Naive thymus-derived CD8-positive, alpha-beta T cell (primary cell): ENCODE results near the gene C18orf63. TPM values are rescaled to one million over a fixed set of nuclear protein-coding genes. Genes with fewer than 3 reads are reported as not detected.
A peak's percentile ranks its signal among the peaks of the same experiment; 100 is the strongest.

Experiments
- ATAC-seq, 2 donors: fragments of 150-1000 bp; cut with Tn5 transposase in 1 of 2; sonication (Bioruptor Pico), chemical (Tn5 transposase) in 1 of 2; 1 replicate in 1 of 2; 2 replicates in 1 of 2; pipeline ENCODE4 v1.10.0; 2021; ENCODE audit warnings: mild to moderate bottlenecking in 2 of 2, moderate library complexity in 2 of 2
- POLR2A ChIA-PET: fragments of 350-600 bp; sonication (Branson Sonifier 250); formaldehyde crosslinking; loops from one replicate; lab custom pipeline; 2021; ENCODE audit warnings: antibody characterized with exemption; lab: Charles Lee
- DNase-seq, 10 donors: peaks; one replicate each; pipeline versions ENCODE4 v3.0.0 to v3.0.0-alpha.2; 2020 to 2022
- H3K27ac Mint-ChIP-seq, 10 donors: one replicate each; pipeline ENCODE4 v1.8.0; 2020 to 2022; ENCODE audit warnings: mild to moderate bottlenecking in 10 of 10, mixed read lengths in 10 of 10, moderate library complexity in 4 of 10, inconsistent platforms in 1 of 10
- H3K27me3 Mint-ChIP-seq, 5 donors: one replicate each; pipeline ENCODE4 v1.8.0; 2021 to 2022; ENCODE audit warnings: mixed read lengths in 5 of 5
- H3K36me3 Mint-ChIP-seq, 3 donors: one replicate each; pipeline ENCODE4 v1.8.0; 2020 to 2022; ENCODE audit warnings: mixed read lengths in 3 of 3, mild to moderate bottlenecking in 2 of 3, inconsistent platforms in 1 of 3
- H3K4me1 Mint-ChIP-seq, 4 donors: one replicate each; pipeline ENCODE4 v1.8.0; 2021 to 2022; ENCODE audit warnings: mixed read lengths in 4 of 4
- H3K4me3 Mint-ChIP-seq, 10 donors: one replicate each; pipeline ENCODE4 v1.8.0; 2020 to 2022; ENCODE audit warnings: mild to moderate bottlenecking in 10 of 10, mixed read lengths in 10 of 10, moderate library complexity in 6 of 10, inconsistent platforms in 1 of 10
- H3K9me3 Mint-ChIP-seq, 9 donors: one replicate each; pipeline ENCODE4 v1.8.0; 2020 to 2022; ENCODE audit warnings: mixed read lengths in 9 of 9, mild to moderate bottlenecking in 3 of 9, inconsistent platforms in 1 of 9, moderate library complexity in 1 of 9
- polyA plus RNA-seq, 3 donors: library from polyadenylated mRNA; unstranded; fragments of 300-500 nt; fragmentation: Illumina TruSeq; gene quantifications; one replicate each; pipeline ENCODE4 v1.2.3, GENCODE V29; 2021
- total RNA-seq, 8 experiments: library from RNA in 2 of 8; stranded (reverse) in 2 of 8; gene quantifications; one replicate each; pipeline ENCODE4 v1.2.3 and lab custom pipeline; 2021 to 2026

C18orf63 gene
- total and polyA plus RNA-seq, 5 experiments from 2014 or later, result not detected

- ATAC-seq, result peak; percentile 58 to 62
- Mint-ChIP-seq H3K27me3 (peaks cover 0 to 3% (median 0%) of the 10 kb centered on the region in 5 donors), H3K4me3 (peak overlapping the region in 3 of 10 donors; percentile 13 to 59 (median 20)), H3K27ac (peak overlapping the region in 8 of 10 donors; percentile 0 to 73 (median 38)), H3K4me1 (peaks cover 22 to 31% (median 27%) of the 10 kb centered on the region in 4 donors), H3K36me3 (no peaks in the 10 kb centered on the region), H3K9me3 (no peaks in the 10 kb centered on the region)
- POLR2A ChIA-PET, result interaction anchor here (1.0 to 4.0 kb wide), 4 partner anchors 11 to 20 kb away, joined by 3 to 22 read pairs (median 4); no protein-coding TSS in a partner anchor
- DNase-seq, result no peak
These were observed 73.7 kb downstream of the C18orf63 start for GRCh38 chr18:74389171-74389927.

- POLR2A ChIA-PET, result interaction anchor here (4.0 kb wide), 1 partner anchor 12 kb away, joined by 22 read pairs; no protein-coding TSS in a partner anchor
- DNase-seq (no peak), ATAC-seq (no peak)
- H3K4me3 Mint-ChIP-seq, result peak overlapping the region in 1 of 10 donors; percentile 29
- H3K4me1 Mint-ChIP-seq, result peaks cover 22 to 29% (median 26%) of the 10 kb centered on the region in 4 donors
- no peak overlapping the region for H3K27ac Mint-ChIP-seq
- H3K9me3 Mint-ChIP-seq, result no peaks in the 10 kb centered on the region
- peaks cover 0 to 3% (median 2%) of the 10 kb centered on the region in 5 donors for H3K27me3 Mint-ChIP-seq
- H3K36me3 Mint-ChIP-seq, result no peaks in the 10 kb centered on the region
These were observed 74.4 kb downstream of the C18orf63 start for GRCh38 chr18:74389991-74390390.

GRCh38 chr18:74390900-74391299 is 75.3 kb downstream of the C18orf63 start:
- no peak overlapping the region for H3K4me3 Mint-ChIP-seq
- peaks cover 22 to 29% (median 25%) of the 10 kb centered on the region in 4 donors for H3K4me1 Mint-ChIP-seq
- ATAC-seq (no peak), DNase-seq (no peak)
- H3K9me3 Mint-ChIP-seq, result no peaks in the 10 kb centered on the region
- no peak overlapping the region for H3K27ac Mint-ChIP-seq
- peaks cover 0 to 3% (median 3%) of the 10 kb centered on the region in 5 donors for H3K27me3 Mint-ChIP-seq
- POLR2A ChIA-PET, result interaction anchor here (4.0 kb wide), 1 partner anchor 13 kb away, joined by 22 read pairs; no protein-coding TSS in a partner anchor
- no peaks in the 10 kb centered on the region for H3K36me3 Mint-ChIP-seq

DNA sequence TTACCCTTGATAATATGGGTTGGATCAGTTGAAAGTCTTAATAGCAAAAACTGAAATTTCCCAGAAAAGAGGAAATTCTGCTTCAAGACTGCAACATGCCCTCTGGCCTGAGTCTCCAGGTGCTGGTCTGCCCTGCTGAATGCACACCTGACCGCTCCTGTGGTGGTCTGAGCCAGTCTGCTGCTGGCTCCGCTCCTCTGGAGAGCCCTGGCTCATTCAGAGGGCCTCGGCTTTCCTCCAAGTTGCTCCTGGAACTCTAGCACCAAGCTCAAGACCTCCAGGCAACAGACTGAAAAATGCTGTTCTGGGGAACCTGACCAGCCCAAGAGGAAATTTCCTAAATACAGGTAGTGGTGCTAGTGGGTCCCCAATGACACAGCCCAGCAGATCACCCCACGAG is 76.7 kb downstream of the C18orf63 start:
- no peak overlapping the region for H3K4me3 Mint-ChIP-seq
- no peak for ATAC-seq
- DNase-seq, result no peak
- H3K27ac Mint-ChIP-seq, result no peak overlapping the region
- POLR2A ChIA-PET, result interaction anchor here (0.7 kb wide), 1 partner anchor 19 kb away, joined by 3 read pairs; no protein-coding TSS in a partner anchor
- peaks cover 0 to 7% (median 3%) of the 10 kb centered on the region in 5 donors for H3K27me3 Mint-ChIP-seq
- no peaks in the 10 kb centered on the region for H3K9me3 Mint-ChIP-seq
- H3K4me1 Mint-ChIP-seq, result peaks cover 19 to 27% (median 23%) of the 10 kb centered on the region in 4 donors
- H3K36me3 Mint-ChIP-seq, result no peaks in the 10 kb centered on the region

DNA sequence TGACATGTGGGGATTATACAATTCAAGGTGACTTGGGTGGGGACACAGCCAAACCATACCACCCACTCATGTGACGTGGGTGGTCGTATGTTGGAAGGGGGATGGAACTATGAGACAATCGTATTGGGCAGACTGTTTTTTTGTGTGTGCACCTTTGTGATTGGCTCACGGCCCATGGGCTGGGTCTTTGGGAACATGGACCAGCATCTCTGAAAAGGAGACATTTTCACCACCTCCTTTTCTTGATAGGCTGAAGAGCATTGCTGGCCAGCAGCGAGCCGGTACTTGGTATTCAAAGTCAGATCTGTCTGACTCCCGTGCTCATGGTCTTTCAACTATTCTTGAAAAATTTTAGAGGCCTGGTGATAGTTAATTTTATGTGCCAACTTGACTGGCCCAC is 79.4 kb downstream of the C18orf63 start:
- POLR2A ChIA-PET, result no interaction called here
- H3K4me3 Mint-ChIP-seq, result no peak overlapping the region
- ATAC-seq (no peak), DNase-seq (no peak)
- H3K27me3 Mint-ChIP-seq, result peaks cover 0 to 8% (median 3%) of the 10 kb centered on the region in 5 donors
- no peaks in the 10 kb centered on the region for H3K36me3 Mint-ChIP-seq
- H3K4me1 Mint-ChIP-seq, result peaks cover 16 to 26% (median 18%) of the 10 kb centered on the region in 4 donors
- H3K9me3 Mint-ChIP-seq, result no peaks in the 10 kb centered on the region
- peak overlapping the region in 2 of 10 donors; percentile 37 to 65 for H3K27ac Mint-ChIP-seq

DNA sequence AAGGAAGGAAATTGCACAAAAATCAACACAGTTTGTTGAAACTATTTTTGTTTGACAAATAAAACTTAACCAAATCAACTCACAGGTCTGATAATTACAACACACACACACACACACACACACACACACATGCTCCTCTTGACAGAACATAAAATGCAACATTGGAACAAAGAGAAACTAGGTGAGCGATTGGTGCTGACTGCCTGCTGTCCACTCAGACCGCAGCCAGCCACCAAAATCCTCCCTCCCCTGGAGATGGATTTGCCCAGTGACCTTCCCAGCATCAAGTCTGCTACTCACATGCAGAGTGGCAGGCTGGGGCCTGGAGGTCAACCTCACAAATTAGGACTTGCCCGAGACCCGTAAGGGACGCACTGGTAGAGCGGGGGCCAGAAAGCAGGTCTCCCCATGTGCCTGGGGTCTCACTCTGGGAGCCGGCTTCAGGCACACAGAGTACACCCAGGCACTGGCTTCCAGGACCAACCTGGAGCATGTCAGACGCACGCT is 80.1 kb downstream of the C18orf63 start:
- H3K36me3 Mint-ChIP-seq, result no peaks in the 10 kb centered on the region
- ATAC-seq, result no peak
- H3K9me3 Mint-ChIP-seq, result no peaks in the 10 kb centered on the region
- POLR2A ChIA-PET, result no interaction called here
- H3K27me3 Mint-ChIP-seq, result peaks cover 0 to 8% (median 3%) of the 10 kb centered on the region in 5 donors
- H3K4me3 Mint-ChIP-seq, result no peak overlapping the region
- DNase-seq, result no peak
- peaks cover 17 to 24% (median 21%) of the 10 kb centered on the region in 4 donors for H3K4me1 Mint-ChIP-seq
- peak overlapping the region in 1 of 10 donors; percentile 41 for H3K27ac Mint-ChIP-seq

GRCh38 chr18:74396171-74397169 is 80.8 kb downstream of the C18orf63 start:
- Mint-ChIP-seq H3K27me3 (peaks cover 0 to 8% (median 3%) of the 10 kb centered on the region in 5 donors), H3K27ac (peak overlapping the region in 1 of 10 donors; percentile 79)
- POLR2A ChIA-PET, result no interaction called here

DNA sequence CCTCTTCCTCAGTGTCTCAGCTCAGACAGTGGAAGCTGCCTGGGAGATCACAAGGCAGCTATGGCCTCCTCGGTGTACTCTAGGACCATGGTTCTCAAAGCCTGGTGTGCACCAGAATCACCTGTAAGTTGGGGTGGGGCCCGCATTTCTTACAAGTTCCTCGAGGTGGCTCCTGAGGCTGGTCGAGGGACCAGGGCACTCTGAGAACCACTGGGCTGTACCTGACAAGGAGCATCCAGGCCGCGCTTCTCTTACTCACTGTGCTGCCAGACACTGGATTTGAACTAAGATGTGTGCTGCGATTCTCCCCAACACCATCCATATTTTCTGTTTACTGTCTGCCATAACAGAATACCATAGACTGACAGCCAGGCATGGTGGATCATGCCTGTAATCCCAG is 81.9 kb downstream of the C18orf63 start:
- Mint-ChIP-seq H3K4me1 (peaks cover 16 to 26% (median 19%) of the 10 kb centered on the region in 4 donors), H3K4me3 (no peak overlapping the region), H3K36me3 (no peaks in the 10 kb centered on the region), H3K9me3 (no peaks in the 10 kb centered on the region), H3K27ac (peak overlapping the region in 1 of 10 donors; percentile 79), H3K27me3 (peaks cover 0 to 8% (median 3%) of the 10 kb centered on the region in 5 donors)
- no peak for ATAC-seq
- DNase-seq, result no peak
- POLR2A ChIA-PET, result no interaction called here

More at GRCh38 chr18:74396171-74397169, 80.8 kb downstream of the C18orf63 start:
- no peaks in the 10 kb centered on the region for H3K9me3 Mint-ChIP-seq
- no peak for DNase-seq
- H3K4me1 Mint-ChIP-seq, result peaks cover 16 to 24% (median 19%) of the 10 kb centered on the region in 4 donors
- H3K36me3 Mint-ChIP-seq, result no peaks in the 10 kb centered on the region
- no peak for ATAC-seq
- H3K4me3 Mint-ChIP-seq, result no peak overlapping the region

DNA sequence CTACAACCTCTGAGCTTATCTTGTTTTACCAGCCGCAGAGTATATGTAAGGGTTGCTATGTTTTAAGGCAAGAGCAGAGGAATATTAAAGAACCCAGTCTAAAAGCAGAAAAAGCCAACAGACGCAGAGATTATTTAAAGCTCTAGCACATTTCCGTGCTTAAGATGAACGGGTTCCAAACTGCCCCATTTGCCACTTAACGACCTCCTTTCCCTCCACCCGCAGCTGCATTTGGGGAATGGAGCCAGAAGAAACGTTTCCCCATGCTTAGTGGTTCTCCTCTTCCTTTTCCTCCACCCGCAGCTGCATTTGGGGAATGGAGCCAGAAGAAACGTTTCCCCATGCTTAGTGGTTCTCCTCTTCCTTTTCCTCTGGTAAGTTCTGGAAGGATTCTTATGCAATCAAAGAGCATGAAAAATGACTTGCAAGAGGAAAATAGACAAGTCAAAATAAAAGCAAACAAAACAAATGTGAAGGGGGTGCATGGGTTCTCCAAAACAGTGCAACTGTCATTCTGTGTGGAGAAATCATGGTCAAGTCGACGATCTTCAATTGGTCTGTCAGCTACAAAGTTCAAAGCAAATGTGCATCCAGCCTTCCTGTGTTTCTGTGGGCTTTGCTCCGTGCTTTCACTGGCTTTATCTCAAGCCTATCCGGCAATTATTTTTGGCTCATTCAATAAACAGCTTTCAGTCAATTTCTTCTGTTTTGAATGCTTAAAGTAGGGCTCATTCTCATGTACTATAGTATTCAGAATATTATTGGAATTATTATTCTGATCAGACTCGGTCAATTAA is 83.7 kb downstream of the C18orf63 start:
- DNase-seq, result no peak
- H3K36me3 Mint-ChIP-seq, result no peaks in the 10 kb centered on the region
- peak overlapping the region in 3 of 10 donors; percentile 14 to 45 (median 28) for H3K4me3 Mint-ChIP-seq
- peak overlapping the region in 2 of 10 donors; percentile 12 to 38 for H3K27ac Mint-ChIP-seq
- POLR2A ChIA-PET, result interaction anchor here (0.7 to 1.3 kb wide), 4 partner anchors 11 to 54 kb away, joined by 3 to 5 read pairs (median 4); no protein-coding TSS in a partner anchor
- ATAC-seq, result no peak
- peaks cover 16 to 26% (median 17%) of the 10 kb centered on the region in 4 donors for H3K4me1 Mint-ChIP-seq
- H3K9me3 Mint-ChIP-seq, result peaks cover 0 to under 1% (median 0%) of the 10 kb centered on the region in 9 donors
- H3K27me3 Mint-ChIP-seq, result peaks cover 0 to 5% (median 3%) of the 10 kb centered on the region in 5 donors

- POLR2A ChIA-PET, result interaction anchor here (2.4 kb wide), 1 partner anchor 22 kb away, joined by 8 read pairs; no protein-coding TSS in a partner anchor
- ATAC-seq, result no peak
- no peak for DNase-seq
- Mint-ChIP-seq H3K27ac (peak overlapping the region in 1 of 10 donors; percentile 12), H3K4me3 (no peak overlapping the region), H3K9me3 (peaks cover 0 to 1% (median 0%) of the 10 kb centered on the region in 9 donors), H3K27me3 (peaks cover 0 to 5% (median 2%) of the 10 kb centered on the region in 5 donors), H3K36me3 (no peaks in the 10 kb centered on the region), H3K4me1 (peaks cover 16 to 26% (median 17%) of the 10 kb centered on the region in 4 donors)
These were observed 85.2 kb downstream of the C18orf63 start for GRCh38 chr18:74400813-74401212.

DNA sequence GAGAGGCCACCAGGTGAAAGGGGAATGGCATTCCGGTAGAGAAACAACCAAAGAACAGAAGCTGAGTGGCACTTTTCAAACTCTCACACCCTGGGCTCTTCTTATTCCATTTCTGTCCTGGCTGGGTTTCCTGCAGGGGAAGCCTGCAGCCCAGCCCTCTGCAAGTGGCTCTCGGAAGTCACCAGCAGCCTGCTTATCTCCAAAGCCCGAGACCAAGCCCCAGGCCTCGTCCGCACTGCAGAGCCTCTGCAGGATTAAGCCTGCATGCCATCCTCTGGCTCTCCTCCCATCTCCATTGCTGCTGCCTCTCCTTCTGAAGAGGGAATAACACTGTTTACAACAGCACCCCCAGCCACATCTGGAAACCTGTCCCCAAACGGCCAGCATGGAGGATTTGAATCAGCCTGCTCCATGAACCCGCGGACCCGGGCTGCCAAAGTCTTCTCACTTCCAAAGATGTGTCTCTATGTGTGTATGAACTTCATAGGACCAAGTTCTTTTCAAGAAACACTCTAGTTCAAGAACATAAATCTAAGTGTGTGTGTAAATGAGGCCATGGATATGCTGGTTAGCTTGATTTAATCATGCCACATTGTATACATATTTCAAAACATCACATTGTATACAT is 87.3 kb downstream of the C18orf63 start:
- no peak for ATAC-seq
- peaks cover 21 to 34% (median 23%) of the 10 kb centered on the region in 4 donors for H3K4me1 Mint-ChIP-seq
- H3K27ac Mint-ChIP-seq, result peak overlapping the region in 2 of 10 donors; percentile 39 to 77

More for the DNA sequence above, 87.3 kb downstream of the C18orf63 start:
- Mint-ChIP-seq H3K9me3 (peaks cover 0 to 1% (median 0%) of the 10 kb centered on the region in 9 donors), H3K27me3 (no peaks in the 10 kb centered on the region), H3K4me3 (no peak overlapping the region), H3K36me3 (no peaks in the 10 kb centered on the region)
- DNase-seq, result no peak
- POLR2A ChIA-PET, result no interaction called here
